ENCODE data around the gene LMF2. TPM values are rescaled to one million over a fixed set of nuclear protein-coding genes. Genes with fewer than 3 reads are reported as not detected.
A peak's percentile ranks its signal among the peaks of the same experiment; 100 is the strongest.
"Not testable (repeated sequence)": the region's sequence is repeated elsewhere in the genome, so short reads cannot be mapped to it uniquely, and the experiment has no call there.

The LMF2 gene
- total and polyA plus RNA-seq, 7 experiments from 2014 or later, result 15.0 to 133 (median 114) TPM

DNA sequence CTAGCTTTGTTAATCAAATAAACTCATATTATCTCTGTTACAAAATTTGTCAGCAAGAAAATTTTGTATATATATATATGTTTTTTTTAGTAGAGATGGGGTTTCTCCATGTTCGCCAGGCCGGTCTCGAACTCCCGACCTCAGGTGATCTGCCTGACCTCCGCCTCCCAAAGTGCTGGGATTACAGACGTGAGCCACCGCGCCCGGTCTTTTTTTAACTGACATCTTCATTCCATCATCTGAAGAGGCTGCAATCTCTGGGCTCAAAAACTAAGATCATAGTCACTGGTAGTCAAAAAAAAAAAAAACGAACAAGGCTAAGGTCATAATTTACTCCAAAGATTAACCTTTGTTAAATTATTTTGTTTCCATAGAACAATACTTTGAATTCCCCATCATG is 32.9 kb upstream of the LMF2 start:
- no peak for ATAC-seq
- Histone ChIP-seq H3K27ac (ENCODE audit: low read depth, low read length) (peak overlapping the region; percentile 99), H3K27me3 (ENCODE audit: control insufficient read depth in 2 of 2, insufficient read depth in 2 of 2, low read length in 2 of 2) (no peaks in the 10 kb centered on the region), H3K4me1 (ENCODE audit: control insufficient read depth in 2 of 2, insufficient read depth in 2 of 2, low read length in 2 of 2) (peaks cover 30 to 42% of the 10 kb centered on the region in 2 donors), H3K4me3 (ENCODE audit: low read length) (no peak overlapping the region), H3K36me3 (ENCODE audit: control insufficient read depth in 2 of 3, insufficient read depth in 3 of 3, low read length in 3 of 3) (no peaks in the 10 kb centered on the region), H3K9me3 (ENCODE audit: control insufficient read depth in 2 of 3, low read length in 3 of 3) (no peaks in the 10 kb centered on the region)
- Mint-ChIP-seq H3K9me3 (peaks cover 0 to 7% (median 0%) of the 10 kb centered on the region in 11 donors), H3K27ac (peak overlapping the region; percentile 78 to 100 (median 99)), H3K27me3 (no peaks in the 10 kb centered on the region), H3K4me3 (peak overlapping the region in 6 of 10 donors; percentile 6 to 73 (median 34)), H3K4me1 (peaks cover 34 to 70% (median 38%) of the 10 kb centered on the region in 7 donors), H3K36me3 (peaks cover 0 to 18% (median 0%) of the 10 kb centered on the region in 5 donors)
- POLR2A ChIA-PET, result interaction anchor here (0.6 to 4.5 kb wide), 18 partner anchors 8 to 346 kb away, joined by 3 to 127 read pairs (median 6); partner anchors contain the start of genes CHKB, HDAC10, LMF2 and NCAPH2
- no peak for DNase-seq
- CTCF ChIA-PET, result interaction anchor here (0.7 to 2.4 kb wide), 6 partner anchors 8 to 81 kb away, joined by 3 to 9 read pairs (median 6); partner anchors contain the start of genes SCO2 and SYCE3
- intact Hi-C loops (cut with micrococcal nuclease), result no loop called here

DNA sequence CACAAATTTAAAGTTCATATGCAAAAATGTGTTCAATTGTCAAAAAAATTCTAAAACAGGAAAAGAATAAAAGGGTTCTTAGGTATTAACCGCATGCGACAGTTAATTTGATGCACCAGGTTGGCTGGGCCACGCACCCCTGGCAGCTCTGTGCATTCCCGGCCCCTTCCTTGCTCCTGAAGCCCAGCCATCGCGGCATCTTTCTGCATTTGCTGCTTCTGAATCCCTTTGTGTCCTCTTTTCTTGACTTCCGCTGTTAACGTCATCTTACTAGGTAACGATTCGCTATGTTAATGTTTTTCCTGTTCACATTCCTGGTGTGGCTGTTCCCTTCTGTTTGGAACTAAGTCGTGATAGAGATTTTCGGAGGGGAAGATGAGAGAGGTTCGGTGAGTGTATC is 30.3 kb upstream of the LMF2 start:
- H3K27ac Mint-ChIP-seq, result peak overlapping the region; percentile 74 to 100 (median 99)
- ChIA-PET POLR2A (interaction anchor here (1.0 to 4.5 kb wide), 5 partner anchors 11 to 83 kb away, joined by 3 to 127 read pairs (median 39); partner anchors contain the start of genes LMF2, NCAPH2, SCO2 and TYMP), CTCF (interaction anchor here (1.1 to 3.7 kb wide), 2 partner anchors 12 to 13 kb away, joined by 3 to 20 read pairs; partner anchors contain the start of gene SCO2)
- H3K4me1 Mint-ChIP-seq, result peaks cover 29 to 79% (median 41%) of the 10 kb centered on the region in 7 donors
- Histone ChIP-seq H3K36me3 (ENCODE audit: control insufficient read depth in 2 of 3, insufficient read depth in 3 of 3, low read length in 3 of 3) (no peaks in the 10 kb centered on the region), H3K4me3 (ENCODE audit: low read length) (no peak overlapping the region), H3K9me3 (ENCODE audit: control insufficient read depth in 2 of 3, low read length in 3 of 3) (no peaks in the 10 kb centered on the region), H3K4me1 (ENCODE audit: control insufficient read depth in 2 of 2, insufficient read depth in 2 of 2, low read length in 2 of 2) (peaks cover 14 to 24% of the 10 kb centered on the region in 2 donors), H3K27ac (ENCODE audit: low read depth, low read length) (peak overlapping the region; percentile 99), H3K27me3 (ENCODE audit: control insufficient read depth in 2 of 2, insufficient read depth in 2 of 2, low read length in 2 of 2) (no peaks in the 10 kb centered on the region)
- peaks cover 0 to 18% (median 0%) of the 10 kb centered on the region in 5 donors for H3K36me3 Mint-ChIP-seq
- peaks cover 0 to 2% (median 0%) of the 10 kb centered on the region in 5 donors for H3K27me3 Mint-ChIP-seq
- ATAC-seq, result no peak
- peak overlapping the region in 4 of 10 donors; percentile 5 to 65 (median 56) for H3K4me3 Mint-ChIP-seq
- DNase-seq, result no peak
- peaks cover 0 to 7% (median 0%) of the 10 kb centered on the region in 11 donors for H3K9me3 Mint-ChIP-seq
- intact Hi-C loops (cut with micrococcal nuclease), result loop anchor here in 1 of 2 donors (2.0 to 10.0 kb wide), 3 partner anchors 25 to 573 kb away; partner anchors contain the start of genes CHKB, PIM3 and SYCE3

DNA sequence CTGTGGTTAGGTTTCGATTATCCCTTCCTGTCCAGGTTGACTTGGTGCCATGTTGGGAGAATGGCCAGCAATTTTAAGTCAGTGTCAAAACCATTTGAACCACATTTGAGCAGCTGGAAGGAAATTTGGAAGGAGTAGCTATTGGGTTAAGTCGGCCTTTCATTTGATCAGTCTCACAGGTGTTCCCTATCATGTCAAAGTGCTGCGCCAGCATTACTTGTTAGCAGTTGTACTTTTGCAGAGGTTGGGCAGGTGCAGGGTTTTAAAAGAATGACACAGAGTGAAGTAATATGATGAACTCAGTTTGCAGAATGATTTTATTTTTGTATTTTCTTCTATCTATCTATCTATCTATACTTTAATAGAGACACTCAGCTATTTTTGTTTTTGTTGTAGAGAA is 28.7 kb upstream of the LMF2 start:
- POLR2A ChIA-PET, result interaction anchor here (0.7 to 1.6 kb wide), 4 partner anchors 11 to 45 kb away, joined by 3 to 5 read pairs (median 3); partner anchors contain the start of gene SCO2
- Histone ChIP-seq H3K36me3 (ENCODE audit: control insufficient read depth in 2 of 3, insufficient read depth in 3 of 3, low read length in 3 of 3) (no peaks in the 10 kb centered on the region), H3K9me3 (ENCODE audit: control insufficient read depth in 2 of 3, low read length in 3 of 3) (no peaks in the 10 kb centered on the region), H3K27ac (ENCODE audit: low read depth, low read length) (no peak overlapping the region), H3K4me1 (ENCODE audit: control insufficient read depth in 2 of 2, insufficient read depth in 2 of 2, low read length in 2 of 2) (peaks cover 14 to 24% of the 10 kb centered on the region in 2 donors), H3K27me3 (ENCODE audit: control insufficient read depth in 2 of 2, insufficient read depth in 2 of 2, low read length in 2 of 2) (no peaks in the 10 kb centered on the region), H3K4me3 (ENCODE audit: low read length) (no peak overlapping the region)
- no peak for DNase-seq
- Mint-ChIP-seq H3K4me3 (no peak overlapping the region), H3K9me3 (peaks cover 0 to 2% (median 0%) of the 10 kb centered on the region in 11 donors), H3K27me3 (peaks cover 0 to 5% (median 0%) of the 10 kb centered on the region in 5 donors), H3K4me1 (peaks cover 24 to 68% (median 39%) of the 10 kb centered on the region in 7 donors), H3K36me3 (peaks cover 0 to 12% (median 0%) of the 10 kb centered on the region in 5 donors), H3K27ac (peak overlapping the region in 6 of 9 donors; percentile 32 to 100 (median 81))
- intact Hi-C loops (cut with micrococcal nuclease), result loop anchor here in 1 of 2 donors (10.0 kb wide), 1 partner anchor 571 kb away; the partner anchor contains the start of gene PIM3
- CTCF ChIA-PET, result interaction anchor here (3.7 kb wide), 1 partner anchor 10 kb away, joined by 20 read pairs; the partner anchor contains the start of gene SCO2
- no peak for ATAC-seq

DNA sequence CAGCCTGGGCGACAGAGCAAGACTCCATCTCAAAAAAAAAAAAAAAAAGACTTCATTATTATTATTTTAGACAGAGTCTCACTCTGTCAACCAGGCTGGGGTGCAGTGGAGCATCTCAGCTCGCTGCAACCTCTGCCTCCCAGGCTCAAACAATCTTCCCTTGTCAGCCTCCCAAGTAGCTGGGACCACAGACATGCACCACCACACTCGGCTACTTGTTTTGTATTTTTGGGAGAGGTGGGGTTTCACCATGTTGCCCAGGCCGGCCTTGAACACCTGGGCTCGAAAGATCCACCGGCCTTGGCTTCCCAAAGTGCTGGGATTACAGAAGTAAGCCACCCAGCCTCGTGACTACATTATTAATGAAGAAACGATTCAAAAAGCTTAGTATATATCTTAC is 27.6 kb upstream of the LMF2 start:
- CTCF ChIA-PET, result interaction anchor here (1.4 to 3.7 kb wide), 2 partner anchors 9 to 13 kb away, joined by 3 to 20 read pairs; partner anchors contain the start of gene SCO2
- peak overlapping the region in 3 of 9 donors; percentile 9 to 100 (median 74) for H3K27ac Mint-ChIP-seq
- Histone ChIP-seq H3K27me3 (ENCODE audit: control insufficient read depth in 2 of 2, insufficient read depth in 2 of 2, low read length in 2 of 2) (no peaks in the 10 kb centered on the region), H3K4me3 (ENCODE audit: low read length) (no peak overlapping the region), H3K27ac (ENCODE audit: low read depth, low read length) (no peak overlapping the region), H3K9me3 (ENCODE audit: control insufficient read depth in 2 of 3, low read length in 3 of 3) (no peaks in the 10 kb centered on the region), H3K36me3 (ENCODE audit: control insufficient read depth in 2 of 3, insufficient read depth in 3 of 3, low read length in 3 of 3) (no peaks in the 10 kb centered on the region), H3K4me1 (ENCODE audit: control insufficient read depth in 2 of 2, insufficient read depth in 2 of 2, low read length in 2 of 2) (peaks cover 19 to 20% of the 10 kb centered on the region in 2 donors)
- DNase-seq (no peak), ATAC-seq (no peak)
- peaks cover 0 to 10% (median 0%) of the 10 kb centered on the region in 5 donors for H3K36me3 Mint-ChIP-seq
- no peaks in the 10 kb centered on the region for H3K9me3 Mint-ChIP-seq
- intact Hi-C loops (cut with micrococcal nuclease), result loop anchor here in 1 of 2 donors (10.0 kb wide), 1 partner anchor 570 kb away; the partner anchor contains the start of gene PIM3
- POLR2A ChIA-PET, result interaction anchor here (0.9 to 1.9 kb wide), 2 partner anchors 9 to 86 kb away, joined by 3 to 8 read pairs; partner anchors contain the start of gene SCO2
- H3K27me3 Mint-ChIP-seq, result peaks cover 0 to 5% (median 0%) of the 10 kb centered on the region in 5 donors
- H3K4me3 Mint-ChIP-seq, result no peak overlapping the region
- H3K4me1 Mint-ChIP-seq, result peaks cover 16 to 58% (median 33%) of the 10 kb centered on the region in 7 donors

DNA sequence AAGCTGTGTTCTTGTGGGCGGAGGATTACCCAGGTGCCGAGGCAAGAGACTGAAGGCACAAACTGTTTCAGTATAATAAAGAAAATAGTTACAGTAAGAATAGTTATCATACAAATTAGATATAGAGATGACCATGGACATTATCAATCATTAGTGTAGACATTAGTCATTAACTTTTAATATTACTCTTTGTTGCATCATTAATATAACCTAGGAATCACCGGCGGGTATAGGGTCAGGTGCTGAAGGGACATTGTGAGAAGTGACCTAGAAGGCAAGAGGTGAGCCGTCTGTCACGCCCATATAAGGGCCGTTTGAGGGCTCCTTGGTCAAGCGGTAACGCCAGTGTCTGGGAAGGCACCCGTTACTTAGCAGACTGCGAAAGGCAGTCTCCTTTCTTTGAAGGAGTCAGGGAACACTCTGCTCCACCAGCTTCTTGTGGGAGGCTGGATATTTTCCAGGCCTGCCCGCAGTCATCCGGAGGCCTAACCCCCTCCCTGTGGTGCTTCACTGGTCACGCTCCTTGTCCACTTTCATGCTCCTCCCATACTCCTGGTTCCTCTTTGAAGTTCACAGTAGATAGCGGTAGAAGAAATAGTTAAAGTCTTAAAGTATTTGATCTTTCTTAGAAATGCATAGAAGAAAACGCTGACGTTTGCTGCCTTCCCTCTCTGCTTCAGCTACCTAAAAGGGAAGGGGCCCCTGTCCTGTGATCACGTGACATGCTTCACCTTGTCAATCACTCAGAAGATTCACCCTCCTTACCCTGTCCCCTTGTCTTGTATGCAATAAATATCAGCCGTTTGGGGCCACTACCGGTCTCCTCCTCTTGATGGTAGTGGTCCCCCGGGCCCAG is 26.6 kb upstream of the LMF2 start:
- not testable (repeated sequence) for ATAC-seq; H3K27me3 Mint-ChIP-seq; H3K9me3 ChIP-seq (ENCODE audit: control insufficient read depth in 2 of 3, low read length in 3 of 3); H3K36me3 ChIP-seq (ENCODE audit: control insufficient read depth in 2 of 3, insufficient read depth in 3 of 3, low read length in 3 of 3); H3K4me3 ChIP-seq (ENCODE audit: low read length); H3K27me3 ChIP-seq (ENCODE audit: control insufficient read depth in 2 of 2, insufficient read depth in 2 of 2, low read length in 2 of 2); H3K36me3 Mint-ChIP-seq; H3K27ac ChIP-seq (ENCODE audit: low read depth, low read length); DNase-seq; H3K9me3 Mint-ChIP-seq
- ChIA-PET POLR2A (interaction anchor here (1.9 kb wide), 1 partner anchor 8 kb away, joined by 8 read pairs; the partner anchor contains the start of gene SCO2), CTCF (interaction anchor here (1.4 to 3.7 kb wide), 2 partner anchors 8 to 14 kb away, joined by 3 to 20 read pairs; partner anchors contain the start of gene SCO2)
- intact Hi-C loops (cut with micrococcal nuclease), result loop anchor here in 1 of 2 donors (10.0 kb wide), 1 partner anchor 569 kb away; the partner anchor contains the start of gene PIM3
- H3K4me1 ChIP-seq (ENCODE audit: control insufficient read depth in 2 of 2, insufficient read depth in 2 of 2, low read length in 2 of 2), result peaks cover 11 to 12% of the 10 kb centered on the region in 2 donors
- H3K4me3 Mint-ChIP-seq, result peak overlapping the region in 3 of 10 donors; percentile 24 to 96 (median 25)
- H3K27ac Mint-ChIP-seq, result peak overlapping the region in 7 of 9 donors; percentile 2 to 100 (median 85)
- peaks cover 7 to 49% (median 28%) of the 10 kb centered on the region in 7 donors for H3K4me1 Mint-ChIP-seq

Data from naive thymus-derived CD4-positive, alpha-beta T cell (primary cell).